HK-2 (cell line): ENCODE data around the gene HM13.
"Not testable (repeated sequence)": the region's sequence is repeated elsewhere in the genome, so short reads cannot be mapped to it uniquely, and the experiment has no call there.

Experiments used
- DNase-seq: peaks from one replicate; pipeline ENCODE4 v3.0.0-alpha.2; 2018; ENCODE audit not compliant: unreplicated experiment

Gene HM13

GRCh38 chr20:31542201-31542842 lies 28.1 kb downstream of the HM13 start:
- DNase-seq: peak; percentile 88

- no peak for DNase-seq
These were observed 28.7 kb downstream of the HM13 start for GRCh38 chr20:31542963-31543362.

DNA sequence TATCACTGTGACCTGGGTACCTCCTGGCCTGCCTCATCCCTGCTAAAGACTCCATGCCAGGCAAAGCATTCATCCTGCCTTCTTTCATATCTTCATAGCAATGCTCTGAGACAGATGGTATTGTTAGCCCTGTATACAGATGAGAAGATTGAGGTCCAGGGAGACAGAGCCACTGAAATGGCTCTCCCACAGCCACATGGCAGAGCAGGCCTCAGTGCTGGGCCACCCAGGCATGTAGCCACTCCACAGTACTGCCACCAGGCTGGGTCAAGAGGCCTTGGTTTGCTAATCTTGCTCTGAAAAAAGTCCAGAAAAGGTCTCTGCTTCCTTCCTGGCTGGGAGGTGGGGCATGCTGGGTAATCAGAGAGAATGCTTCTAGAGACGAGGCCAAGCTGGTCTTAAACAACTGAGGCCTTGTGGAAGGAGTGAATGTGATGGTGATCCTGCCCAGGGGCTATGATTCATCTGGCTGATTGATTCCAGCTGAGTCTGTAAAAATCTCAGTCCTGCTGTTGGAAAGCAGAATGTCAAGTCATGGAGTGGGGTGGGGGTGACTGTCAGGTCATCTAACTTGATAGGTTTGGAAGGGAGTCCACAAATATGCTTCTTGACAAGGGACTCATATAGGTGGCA lies 29.8 kb downstream of the HM13 start:
- peak; percentile 72 for DNase-seq

GRCh38 chr20:31544600-31544999 lies 30.4 kb downstream of the HM13 start:
- no peak for DNase-seq

DNA sequence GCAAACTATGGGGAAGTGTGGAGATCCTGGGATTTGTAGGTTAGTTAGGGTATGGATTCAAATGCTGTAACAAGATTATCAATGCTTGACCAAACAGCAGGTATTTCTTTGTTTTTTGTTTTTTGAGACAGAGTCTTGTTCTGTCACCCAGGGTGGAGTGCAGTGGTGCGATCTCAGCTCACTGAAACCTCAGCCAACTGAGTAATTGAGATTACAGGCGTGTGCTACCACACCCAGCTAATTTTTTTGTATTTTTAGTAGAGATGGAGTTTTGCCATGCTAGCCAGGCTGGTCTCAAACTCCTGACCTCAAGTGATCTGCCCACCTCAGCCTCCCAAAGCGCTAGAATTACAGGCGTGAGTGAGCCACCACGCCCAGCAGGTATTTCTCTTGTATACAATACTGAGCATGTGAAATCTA lies 31.4 kb downstream of the HM13 start:
- not testable (repeated sequence) for DNase-seq

DNA sequence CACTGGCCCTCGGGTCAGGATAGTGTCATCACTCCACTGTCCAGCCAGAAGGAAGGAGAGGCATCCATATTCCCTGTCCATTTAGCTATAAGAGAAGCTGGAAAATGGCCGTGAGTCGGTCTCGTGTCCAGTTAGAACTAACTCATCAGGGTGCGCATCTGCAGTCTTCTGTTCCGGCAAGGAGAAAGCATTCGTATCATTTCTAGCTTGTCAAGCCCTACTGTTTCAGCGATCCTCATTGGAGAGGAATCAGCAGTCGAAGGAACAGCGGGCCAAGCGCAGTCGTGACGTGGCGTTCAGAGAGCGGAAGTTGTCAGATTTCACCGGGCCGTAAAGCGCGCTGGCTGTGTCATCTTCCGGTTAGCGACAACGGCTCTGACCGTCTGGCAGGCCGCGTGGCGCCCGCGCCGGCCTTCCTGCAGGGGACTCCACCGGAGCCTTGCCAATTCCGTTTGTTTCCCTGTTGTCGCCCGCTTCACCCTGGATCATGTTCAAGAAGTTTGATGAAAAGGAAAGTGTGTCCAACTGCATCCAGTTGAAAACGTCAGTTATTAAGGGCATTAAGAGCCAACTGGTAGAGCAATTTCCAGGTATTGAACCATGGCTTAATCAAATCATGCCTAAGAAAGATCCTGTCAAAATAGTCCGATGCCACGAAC lies 32.9 kb downstream of the HM13 start:
- DNase-seq: peak; percentile 64

GRCh38 chr20:31547720-31548298 lies 33.6 kb downstream of the HM13 start:
- DNase-seq: no peak

DNA sequence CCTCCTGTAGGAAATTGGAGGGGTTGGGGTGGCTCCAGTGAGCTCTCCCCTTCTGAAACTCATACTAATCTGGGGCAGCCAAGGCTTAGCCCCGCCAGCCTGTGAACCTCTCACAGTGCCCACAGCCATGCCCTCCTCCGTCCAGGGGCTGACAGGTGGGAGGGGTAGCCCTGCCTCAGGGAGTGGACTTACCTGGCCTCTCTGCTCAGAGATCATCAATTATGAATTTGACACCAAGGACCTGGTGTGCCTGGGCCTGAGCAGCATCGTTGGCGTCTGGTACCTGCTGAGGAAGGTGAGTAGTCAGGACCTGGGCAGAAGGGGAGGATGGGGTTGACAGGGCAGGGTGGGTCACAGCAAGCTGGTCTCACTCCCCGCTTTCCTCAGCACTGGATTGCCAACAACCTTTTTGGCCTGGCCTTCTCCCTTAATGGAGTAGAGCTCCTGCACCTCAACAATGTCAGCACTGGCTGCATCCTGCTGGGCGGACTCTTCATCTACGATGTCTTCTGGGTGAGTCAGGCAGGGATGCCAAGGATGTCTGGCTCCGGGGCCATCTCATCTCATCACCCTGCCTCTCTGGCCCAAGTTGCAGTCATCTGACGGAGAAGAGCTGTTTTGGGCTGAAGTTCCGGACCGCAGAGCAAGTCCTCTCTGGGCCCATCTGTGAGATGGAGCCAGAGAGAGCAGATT lies 34.7 kb downstream of the HM13 start:
- DNase-seq: no peak

DNA sequence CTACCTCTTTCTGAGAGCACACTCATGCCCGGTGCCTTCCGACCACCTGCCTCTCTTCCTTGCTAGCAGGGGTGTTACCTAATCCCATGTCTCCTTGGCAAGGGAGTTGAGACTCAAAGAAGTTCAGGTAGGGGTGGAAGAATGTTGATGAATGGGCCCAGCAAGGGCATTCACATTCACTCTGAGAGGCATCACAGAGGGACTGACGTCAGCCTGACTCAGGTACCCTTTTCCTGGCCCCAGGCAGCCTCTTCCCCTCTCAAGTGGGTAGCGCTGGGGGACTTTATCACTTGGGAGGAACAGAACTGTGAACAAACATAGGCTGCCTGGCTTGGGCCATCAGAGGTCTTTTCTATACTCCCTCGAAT lies 35.3 kb downstream of the HM13 start:
- DNase-seq: no peak

GRCh38 chr20:31550099-31550498 lies 35.9 kb downstream of the HM13 start:
- DNase-seq: no peak

DNA sequence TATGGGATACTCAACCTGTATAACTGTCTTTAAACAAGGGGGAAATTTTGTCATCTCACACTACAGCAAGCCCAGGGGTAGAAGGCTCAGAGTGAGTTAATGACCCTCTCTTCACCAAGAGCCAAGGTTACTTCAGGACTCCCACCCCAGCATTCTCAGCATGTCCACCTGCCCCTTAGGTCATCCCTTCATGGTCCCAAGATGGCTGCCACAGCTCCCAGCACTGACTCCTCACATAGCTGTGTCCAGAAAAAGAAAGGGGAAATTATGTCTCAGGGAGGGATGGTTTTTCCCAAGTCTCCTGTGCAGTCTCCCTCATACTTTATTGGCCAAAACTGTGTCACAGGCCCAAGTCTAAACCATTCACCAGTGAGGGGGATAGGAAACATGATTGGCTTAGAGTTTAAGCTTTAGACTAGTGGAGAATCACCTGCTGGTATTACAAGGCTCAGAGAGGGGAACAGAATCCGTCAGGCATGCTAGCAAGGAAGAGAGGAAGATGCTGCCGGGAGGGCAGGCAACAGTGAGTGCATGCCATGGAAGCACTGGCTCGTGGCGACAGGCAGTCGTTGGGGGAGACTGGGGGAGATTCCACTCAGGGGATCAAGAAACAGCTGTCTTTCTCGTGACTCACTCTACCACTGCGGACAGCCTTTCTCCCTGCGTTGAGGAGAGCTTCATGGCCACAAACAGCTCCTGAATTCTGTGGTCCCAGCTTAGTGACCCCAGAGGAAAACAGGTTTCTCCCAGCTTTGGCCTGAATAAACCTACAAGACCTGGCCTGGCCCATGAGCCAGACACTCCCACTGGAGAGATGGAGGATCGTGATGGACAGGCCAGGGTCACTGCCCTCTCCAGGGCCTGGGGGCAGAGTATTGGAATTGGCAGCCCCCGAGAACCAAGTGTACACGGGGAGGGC lies 37.2 kb downstream of the HM13 start:
- peak; percentile 98 for DNase-seq

GRCh38 chr20:31555203-31555775 lies 41.0 kb downstream of the HM13 start:
- DNase-seq: no peak

DNA sequence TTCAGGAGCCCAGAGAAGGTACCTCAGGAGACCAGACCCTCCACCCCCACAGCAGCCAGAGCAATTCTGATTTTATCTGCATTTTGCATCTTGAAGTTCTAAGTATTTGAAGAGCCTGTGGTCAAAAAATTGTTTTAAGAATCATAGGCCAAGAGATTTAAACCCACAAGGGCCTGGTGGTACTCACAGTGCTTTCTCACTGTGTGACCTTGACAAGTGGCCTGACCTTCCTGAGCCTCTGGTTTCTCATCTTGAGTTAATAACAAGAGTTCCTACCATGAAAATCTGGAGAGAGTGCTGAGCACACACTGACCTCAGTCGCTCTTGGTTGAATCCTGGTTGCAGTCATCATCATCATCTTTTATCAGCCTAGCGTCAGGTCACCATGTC lies 45.5 kb downstream of the HM13 start:
- DNase-seq: no peak

GRCh38 chr20:31560094-31560745 lies 46.0 kb downstream of the HM13 start:
- peak; percentile 86 for DNase-seq

- peak; percentile 86 for DNase-seq
These were observed 46.7 kb downstream of the HM13 start for GRCh38 chr20:31560746-31561598.

DNA sequence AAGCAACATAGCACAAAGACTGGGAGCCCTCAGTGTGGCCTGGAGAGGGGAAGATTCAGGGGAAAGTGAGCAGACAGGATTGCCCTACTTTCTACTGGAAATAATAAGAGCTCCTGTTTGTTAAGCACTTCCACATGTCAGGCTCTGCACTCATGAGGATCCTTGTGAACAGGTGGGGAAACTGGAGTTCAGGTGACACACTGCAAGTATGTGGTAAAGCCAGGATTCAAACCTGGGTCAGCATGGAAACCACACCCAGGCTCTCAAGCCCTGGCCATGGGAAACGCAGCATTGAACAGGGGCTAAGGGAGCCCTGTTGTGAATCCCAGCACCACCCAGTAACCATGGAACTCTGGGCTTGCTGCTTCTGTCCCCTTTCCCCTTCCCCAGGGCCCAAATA lies 48.0 kb downstream of the HM13 start:
- DNase-seq: no peak

- DNase-seq: no peak
These were observed 50.0 kb downstream of the HM13 start for GRCh38 chr20:31564284-31564683.

GRCh38 chr20:31565699-31566318 lies 51.6 kb downstream of the HM13 start:
- no peak for DNase-seq

DNA sequence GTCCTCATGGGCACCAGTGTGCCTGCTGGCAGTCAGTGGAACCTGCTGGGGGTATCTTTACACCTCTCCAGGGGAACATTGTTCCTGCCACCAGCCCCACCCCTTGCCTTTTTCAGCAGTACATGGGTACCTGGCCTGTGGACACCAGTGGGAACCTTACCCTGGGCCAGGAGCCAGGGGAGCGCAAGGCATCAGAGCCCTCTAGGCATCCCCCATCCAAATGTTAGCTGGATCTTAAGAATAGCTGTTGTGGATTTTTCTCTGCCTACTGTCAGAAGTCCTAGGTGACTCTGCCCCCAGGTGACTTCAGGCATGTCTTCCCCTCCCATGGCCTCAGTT lies 52.0 kb downstream of the HM13 start:
- DNase-seq: no peak
